ENCODE measurements around the gene CLCN4.

Gene CLCN4

GRCh38 chrX:10244915-10245622 is 88.3 kb downstream of the CLCN4 start:
- intact Hi-C loops (cut with DNase I; ENCODE audit: low total_unique reads): no loop called here
- TF ChIP-seq, protein P1, sequence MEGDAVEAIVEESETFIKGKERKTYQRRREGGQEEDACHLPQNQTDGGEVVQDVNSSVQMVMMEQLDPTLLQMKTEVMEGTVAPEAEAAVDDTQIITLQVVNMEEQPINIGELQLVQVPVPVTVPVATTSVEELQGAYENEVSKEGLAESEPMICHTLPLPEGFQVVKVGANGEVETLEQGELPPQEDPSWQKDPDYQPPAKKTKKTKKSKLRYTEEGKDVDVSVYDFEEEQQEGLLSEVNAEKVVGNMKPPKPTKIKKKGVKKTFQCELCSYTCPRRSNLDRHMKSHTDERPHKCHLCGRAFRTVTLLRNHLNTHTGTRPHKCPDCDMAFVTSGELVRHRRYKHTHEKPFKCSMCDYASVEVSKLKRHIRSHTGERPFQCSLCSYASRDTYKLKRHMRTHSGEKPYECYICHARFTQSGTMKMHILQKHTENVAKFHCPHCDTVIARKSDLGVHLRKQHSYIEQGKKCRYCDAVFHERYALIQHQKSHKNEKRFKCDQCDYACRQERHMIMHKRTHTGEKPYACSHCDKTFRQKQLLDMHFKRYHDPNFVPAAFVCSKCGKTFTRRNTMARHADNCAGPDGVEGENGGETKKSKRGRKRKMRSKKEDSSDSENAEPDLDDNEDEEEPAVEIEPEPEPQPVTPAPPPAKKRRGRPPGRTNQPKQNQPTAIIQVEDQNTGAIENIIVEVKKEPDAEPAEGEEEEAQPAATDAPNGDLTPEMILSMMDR (IDR thresholded peaks at IDR 0.05): no peak
- Histone ChIP-seq H3K4me3 (no peak overlapping the region), H3K36me3 (no peaks in the 10 kb centered on the region), H3K27ac (no peak overlapping the region), H3K9me3 (no peaks in the 10 kb centered on the region), H3K27me3 (no peaks in the 10 kb centered on the region), H3K4me1 (no peaks in the 10 kb centered on the region)
- no peak for DNase-seq

DNA sequence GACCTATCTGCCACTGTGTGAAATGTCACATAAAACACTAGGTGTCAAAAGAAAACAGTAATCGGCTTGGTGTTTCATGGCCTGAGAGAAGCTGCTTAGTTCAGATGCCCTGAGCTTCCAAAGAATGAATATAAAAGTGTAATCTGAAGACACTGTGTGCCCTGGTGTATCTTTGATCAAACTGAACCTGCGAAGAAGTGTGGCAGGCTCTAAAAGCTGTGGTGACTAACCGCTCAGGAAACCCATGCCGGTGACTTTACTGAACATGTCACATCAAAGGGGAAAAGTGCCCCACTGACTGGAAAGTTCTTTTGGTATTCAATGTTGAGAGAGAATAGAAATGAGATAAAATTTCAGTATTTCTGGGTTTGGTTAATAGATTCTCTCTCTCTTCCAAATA is 89.1 kb downstream of the CLCN4 start:
- intact Hi-C loops (cut with DNase I; ENCODE audit: low total_unique reads): no loop called here
- Histone ChIP-seq H3K4me1 (no peaks in the 10 kb centered on the region), H3K27ac (no peak overlapping the region), H3K36me3 (no peaks in the 10 kb centered on the region), H3K9me3 (no peaks in the 10 kb centered on the region), H3K4me3 (no peak overlapping the region), H3K27me3 (no peaks in the 10 kb centered on the region)
- TF ChIP-seq, protein P1 (IDR thresholded peaks at IDR 0.05): no peak
- DNase-seq: no peak

GRCh38 chrX:10246297-10246696 is 89.5 kb downstream of the CLCN4 start:
- Histone ChIP-seq H3K36me3 (no peaks in the 10 kb centered on the region), H3K27ac (no peak overlapping the region), H3K9me3 (no peaks in the 10 kb centered on the region), H3K4me1 (no peaks in the 10 kb centered on the region), H3K4me3 (no peak overlapping the region), H3K27me3 (no peaks in the 10 kb centered on the region)
- intact Hi-C loops (cut with DNase I; ENCODE audit: low total_unique reads): no loop called here
- TF ChIP-seq, protein P1 (IDR thresholded peaks at IDR 0.05): no peak
- DNase-seq: no peak

DNA sequence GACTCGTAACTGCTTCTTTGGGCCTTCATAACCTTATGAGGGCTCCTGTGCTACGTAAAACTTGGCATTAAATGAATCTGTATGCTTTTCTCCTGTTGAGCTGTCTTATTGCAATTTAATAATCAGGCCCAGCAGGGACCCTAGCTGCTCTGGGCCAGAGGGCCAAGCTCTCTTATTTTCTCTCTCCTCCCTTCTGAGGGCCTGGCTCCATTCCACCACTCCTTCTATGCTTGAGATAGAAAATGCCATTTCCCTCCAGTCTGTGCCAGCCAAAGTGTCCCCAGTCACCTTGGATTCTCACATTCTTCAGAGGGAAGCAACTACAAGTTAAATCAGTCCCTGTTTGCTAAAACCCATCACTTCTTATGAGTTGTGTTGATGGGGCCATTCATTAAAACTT is 90.1 kb downstream of the CLCN4 start:
- TF ChIP-seq, protein P1 (IDR thresholded peaks at IDR 0.05): no peak
- Histone ChIP-seq H3K27me3 (no peaks in the 10 kb centered on the region), H3K4me1 (no peaks in the 10 kb centered on the region), H3K36me3 (no peaks in the 10 kb centered on the region), H3K4me3 (no peak overlapping the region), H3K27ac (no peak overlapping the region), H3K9me3 (no peaks in the 10 kb centered on the region)
- no peak for DNase-seq
- intact Hi-C loops (cut with DNase I; ENCODE audit: low total_unique reads): no loop called here

GRCh38 chrX:10254739-10255138 is 98.0 kb downstream of the CLCN4 start:
- intact Hi-C loops (cut with DNase I; ENCODE audit: low total_unique reads): no loop called here
- TF ChIP-seq, protein P1 (IDR thresholded peaks at IDR 0.05): no peak

More at GRCh38 chrX:10254739-10255138, 98.0 kb downstream of the CLCN4 start:
- no peaks in the 10 kb centered on the region for H3K36me3 ChIP-seq
- H3K27ac ChIP-seq: no peak overlapping the region
- DNase-seq: no peak
- no peaks in the 10 kb centered on the region for H3K27me3 ChIP-seq
- H3K4me3 ChIP-seq: no peak overlapping the region
- H3K9me3 ChIP-seq: no peaks in the 10 kb centered on the region
- peaks cover 0 to 7% (median 0%) of the 10 kb centered on the region in 4 donors for H3K4me1 ChIP-seq
